Endothelial cell of umbilical vein (primary cell): ENCODE data around the gene OR14I1. TPM values are rescaled to one million over a fixed set of nuclear protein-coding genes. Genes with fewer than 3 reads are reported as not detected.

Experiments
- BruUV-seq: library from RNA; stranded (reverse); fragments of 400-500 nt; replicated peaks from 2 replicates; lab custom pipeline; 2021; lab: Mats Ljungman, UMichigan
- CTCF ChIA-PET: fragments of 300-600, 350-600 bp; sonication (Branson Sonifier 250); formaldehyde crosslinking; loops from one replicate; lab custom pipeline; 2021; ENCODE audit warnings: antibody characterized with exemption, inconsistent platforms; lab: Charles Lee
- POLR2A ChIA-PET: fragments of 300-600, 350-600 bp; sonication (Branson Sonifier 250); formaldehyde crosslinking; loops from one replicate; lab custom pipeline; 2021; ENCODE audit warnings: antibody characterized with exemption, inconsistent platforms; lab: Charles Lee
- DNase-seq: peaks from one replicate; pipeline ENCODE4 v3.0.0-alpha.2; 2011; ENCODE audit warnings: low read depth, low spot score
- FAIRE-seq: peaks from 2 replicates; lab custom pipeline; 2011; peaks lifted over from hg19 to GRCh38; lab: Jason Lieb, UNC
- H2AFZ ChIP-seq: 2 replicates; pipeline ENCODE4 v1.6.0; 2012; ENCODE audit warnings: low read depth, low read length, control low read depth, inconsistent platforms
- H3K27ac ChIP-seq: 2 replicates; pipeline ENCODE4 v1.5.1; 2011; ENCODE audit warnings: low read depth, mild to moderate bottlenecking, control low read depth, low read length, moderate library complexity; ENCODE audit not compliant: insufficient read depth
- H3K27me3 ChIP-seq, 2 experiments: 2 replicates each; pipeline versions ENCODE4 v1.6.0 to v1.6.1; 2011; ENCODE audit warnings: low read length in 2 of 2, mixed read lengths in 1 of 2; ENCODE audit not compliant: control insufficient read depth in 2 of 2, insufficient read depth in 2 of 2
- H3K36me3 ChIP-seq, 2 experiments: 2 replicates in 1 of 2; 3 replicates in 1 of 2; pipeline ENCODE4 v1.5.1; 2011; ENCODE audit warnings: low read length in 2 of 2, mild to moderate bottlenecking in 1 of 2, moderate library complexity in 1 of 2; ENCODE audit not compliant: control insufficient read depth in 2 of 2, insufficient read depth in 2 of 2; ENCODE audit errors: extremely low read depth in 1 of 2
- H3K4me1 ChIP-seq: 3 replicates; pipeline ENCODE4 v1.5.1; 2011; ENCODE audit warnings: mild to moderate bottlenecking, low read length; ENCODE audit not compliant: control insufficient read depth, insufficient read depth; ENCODE audit errors: extremely low read depth
- H3K4me2 ChIP-seq: 2 replicates; pipeline ENCODE4 v1.6.1; 2011; ENCODE audit warnings: low read length, control low read depth, mixed read lengths; ENCODE audit not compliant: insufficient read depth
- H3K4me3 ChIP-seq, 3 experiments: fragments of 200-600 bp in 1 of 3; sonication (generic), shearing (Covaris generic) in 1 of 3; replicated peaks in 1 of 3; 2 replicates each; pipeline ENCODE4 v1.5.1; 2011 to 2016; ENCODE audit warnings: control low read depth in 3 of 3, low read length in 3 of 3, mild to moderate bottlenecking in 2 of 3, inconsistent platforms in 1 of 3, low read depth in 1 of 3, moderate library complexity in 1 of 3; ENCODE audit not compliant: insufficient read depth in 1 of 3
- H3K79me2 ChIP-seq: 2 replicates; pipeline ENCODE4 v1.6.0; 2012; ENCODE audit warnings: low read length, inconsistent platforms; ENCODE audit not compliant: control insufficient read depth, insufficient read depth
- H3K9ac ChIP-seq: replicated peaks from 2 replicates; pipeline ENCODE3; 2011; ENCODE audit warnings: low read length, control low read depth; ENCODE audit not compliant: insufficient read depth; ENCODE audit errors: extremely low read depth
- H3K9me1 ChIP-seq: replicated peaks from 3 replicates; pipeline ENCODE4 v1.6.0; 2011; ENCODE audit warnings: mild to moderate bottlenecking, low read length; ENCODE audit not compliant: control insufficient read depth, insufficient read depth; ENCODE audit errors: extremely low read depth
- H3K9me3 ChIP-seq: replicated peaks from 2 replicates; pipeline ENCODE4 v1.5.1; 2012; ENCODE audit warnings: low read length, inconsistent platforms; ENCODE audit not compliant: control insufficient read depth, insufficient read depth
- H4K20me1 ChIP-seq: replicated peaks from 2 replicates; pipeline ENCODE3; 2011; ENCODE audit warnings: mild to moderate bottlenecking, low read length; ENCODE audit not compliant: control insufficient read depth, insufficient read depth; ENCODE audit errors: extremely low read depth
- EZH2 ChIP-seq: IDR thresholded peaks from 2 replicates; pipeline ENCODE4 v1.6.1; 2012; ENCODE audit warnings: borderline replicate concordance, low read depth, mild to moderate bottlenecking, moderate library complexity, low read length, inconsistent platforms; ENCODE audit not compliant: severe bottlenecking
- FOS ChIP-seq: IDR thresholded peaks from 2 replicates; pipeline ENCODE4 v1.6.1; 2011; ENCODE audit warnings: mild to moderate bottlenecking, low read length, moderate library complexity, borderline replicate concordance; ENCODE audit not compliant: insufficient read depth
- GATA2 ChIP-seq: IDR thresholded peaks from 2 replicates; pipeline ENCODE4 v1.7.0; 2011; ENCODE audit warnings: low read depth, mild to moderate bottlenecking, moderate library complexity, mixed read lengths, low read length; ENCODE audit not compliant: insufficient read length, insufficient read depth
- JUN ChIP-seq: IDR thresholded peaks from 2 replicates; pipeline ENCODE4 v1.6.1; 2011; ENCODE audit warnings: borderline replicate concordance, low read depth; ENCODE audit not compliant: insufficient read length, insufficient read depth
- MYC ChIP-seq: IDR thresholded peaks from one replicate; pipeline ENCODE4 v1.6.1; 2011; ENCODE audit warnings: mild to moderate bottlenecking, low read depth, low read length
- POLR2A ChIP-seq: IDR thresholded peaks from 2 replicates; pipeline ENCODE4 v1.6.1; 2012; ENCODE audit warnings: low read depth, mild to moderate bottlenecking, control low read depth, low read length
- POLR2AphosphoS5 ChIP-seq: IDR thresholded peaks from 2 replicates; pipeline ENCODE4 v1.6.1; 2012; ENCODE audit warnings: low read depth, mild to moderate bottlenecking, control low read depth, low read length, moderate library complexity; ENCODE audit not compliant: insufficient read depth
- dilution Hi-C: fragments of 300-500 bp; cut with MboI; formaldehyde crosslinking; loops from one replicate; pipeline ENCODE4 v1.15.0; 2019; ENCODE audit warnings: low sequenced_read_pairs; ENCODE audit not compliant: extremely low pct_ligation_motif_present
- intact Hi-C: fragments of 100-400 bp; cut with micrococcal nuclease; formaldehyde crosslinking; loops from one replicate; pipeline ENCODE4 v1.10.0; 2022
- polyA plus RNA-seq, 4 experiments: library from polyadenylated mRNA; depleted of rRNA in 3 of 4; stranded (reverse) in 3 of 4; unstranded in 1 of 4; fragments of >200 nt; gene quantifications; 2 replicates each; pipeline versions ENCODE4 v1.2.1 to v1.2.3, GENCODE V29; 2011 to 2012; ENCODE audit warnings: missing spikeins in 1 of 4
- total RNA-seq: library from RNA; stranded (reverse); gene quantifications from 2 replicates; pipeline ENCODE4 v1.2.3, GENCODE V29; 2021
- TF ChIP-seq, protein P1 (sequence below): IDR thresholded peaks from 2 replicates; pipeline ENCODE4 v1.6.1; 2011; ENCODE audit not compliant: insufficient read depth, insufficient read length
- TF ChIP-seq, protein P2 (sequence below), 2 donors: IDR thresholded peaks; 1 replicate in 1 of 2; 2 replicates in 1 of 2; pipeline ENCODE4 v1.5.1; 2011; ENCODE audit warnings: low read length in 2 of 2, mild to moderate bottlenecking in 2 of 2, moderate library complexity in 2 of 2, control low read depth in 1 of 2, inconsistent platforms in 1 of 2, low read depth in 1 of 2; ENCODE audit not compliant: insufficient read depth in 1 of 2; ENCODE audit errors: extremely low read depth in 1 of 2

The OR14I1 gene
- total and polyA plus RNA-seq, 2 donors (not counting 3 experiments of a cell fraction or from before 2014, with no cell fraction given), result not detected

- no peak overlapping the region for H3K27ac ChIP-seq
- no peak overlapping the region for H3K4me3 ChIP-seq
- no peaks in the 10 kb centered on the region for H3K4me1 ChIP-seq
- no peaks in the 10 kb centered on the region for H3K27me3 ChIP-seq
- no peaks in the 10 kb centered on the region for H3K9me1 ChIP-seq
- H3K36me3 ChIP-seq, result no peaks in the 10 kb centered on the region
- H3K79me2 ChIP-seq, result no peaks in the 10 kb centered on the region
- H2AFZ ChIP-seq, result no peak overlapping the region
- no peak for DNase-seq
- no peaks in the 10 kb centered on the region for H4K20me1 ChIP-seq
- ChIA-PET CTCF (no interaction called here), POLR2A (no interaction called here)
- no peak overlapping the region for H3K4me2 ChIP-seq
- H3K9me3 ChIP-seq, result peaks cover 5% of the 10 kb centered on the region
- intact Hi-C loops (no loop called here), dilution Hi-C loops (no loop called here)
- no peak for FAIRE-seq
- TF ChIP-seq, protein P1, sequence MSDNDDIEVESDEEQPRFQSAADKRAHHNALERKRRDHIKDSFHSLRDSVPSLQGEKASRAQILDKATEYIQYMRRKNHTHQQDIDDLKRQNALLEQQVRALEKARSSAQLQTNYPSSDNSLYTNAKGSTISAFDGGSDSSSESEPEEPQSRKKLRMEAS, result no peak
- TF ChIP-seq EZH2 (no peak), POLR2A (no peak), JUN (no peak), POLR2AphosphoS5 (no peak), MYC (no peak), FOS (no peak), GATA2 (no peak)
- TF ChIP-seq, protein P2, sequence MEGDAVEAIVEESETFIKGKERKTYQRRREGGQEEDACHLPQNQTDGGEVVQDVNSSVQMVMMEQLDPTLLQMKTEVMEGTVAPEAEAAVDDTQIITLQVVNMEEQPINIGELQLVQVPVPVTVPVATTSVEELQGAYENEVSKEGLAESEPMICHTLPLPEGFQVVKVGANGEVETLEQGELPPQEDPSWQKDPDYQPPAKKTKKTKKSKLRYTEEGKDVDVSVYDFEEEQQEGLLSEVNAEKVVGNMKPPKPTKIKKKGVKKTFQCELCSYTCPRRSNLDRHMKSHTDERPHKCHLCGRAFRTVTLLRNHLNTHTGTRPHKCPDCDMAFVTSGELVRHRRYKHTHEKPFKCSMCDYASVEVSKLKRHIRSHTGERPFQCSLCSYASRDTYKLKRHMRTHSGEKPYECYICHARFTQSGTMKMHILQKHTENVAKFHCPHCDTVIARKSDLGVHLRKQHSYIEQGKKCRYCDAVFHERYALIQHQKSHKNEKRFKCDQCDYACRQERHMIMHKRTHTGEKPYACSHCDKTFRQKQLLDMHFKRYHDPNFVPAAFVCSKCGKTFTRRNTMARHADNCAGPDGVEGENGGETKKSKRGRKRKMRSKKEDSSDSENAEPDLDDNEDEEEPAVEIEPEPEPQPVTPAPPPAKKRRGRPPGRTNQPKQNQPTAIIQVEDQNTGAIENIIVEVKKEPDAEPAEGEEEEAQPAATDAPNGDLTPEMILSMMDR (IDR thresholded peaks at IDR 0.05; ENCODE audit: extremely low read depth in 1 of 2, insufficient read depth in 1 of 2, low read depth in 1 of 2, low read length in 2 of 2), result no peak
- BruUV-seq, result no TSS peak
- no peak overlapping the region for H3K9ac ChIP-seq
Observed at GRCh38 chr1:248730507-248731335, 28.2 kb upstream of the OR14I1 start.
